ENCODE results near the gene SEMA3G.

Gene SEMA3G

DNA sequence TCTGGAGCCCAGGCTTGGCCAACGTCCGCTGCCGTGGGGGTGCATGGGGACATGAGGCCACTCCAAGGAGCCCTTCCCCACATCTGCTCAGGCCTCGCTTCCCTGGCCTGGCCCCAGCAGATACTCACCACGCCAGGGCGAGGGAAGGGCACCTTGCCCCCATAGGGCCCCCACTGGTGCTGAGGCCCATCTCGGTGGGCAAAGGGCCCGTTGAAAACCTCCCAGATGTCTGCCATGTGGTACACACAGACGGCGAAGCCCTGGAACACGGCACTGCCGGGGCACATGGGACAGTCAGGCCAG, 4.7 kb downstream of the SEMA3G start:
- no peaks in the 10 kb centered on the region for H3K27me3 ChIP-seq (ENCODE audit: insufficient read depth, low read length, poor library complexity, severe bottlenecking)
- no peak overlapping the region for H3K9ac ChIP-seq (ENCODE audit: low read depth, low read length, poor library complexity, severe bottlenecking)
- no peak overlapping the region for H2AFZ ChIP-seq (ENCODE audit: low read length)
- H3K4me3 ChIP-seq (ENCODE audit: low read length, poor library complexity, severe bottlenecking), result no peak overlapping the region
- peaks cover 12% of the 10 kb centered on the region for H3K4me1 ChIP-seq (ENCODE audit: insufficient read depth, low read length, poor library complexity, severe bottlenecking)
- H4K20me1 ChIP-seq (ENCODE audit: insufficient read depth, low read length, poor library complexity, severe bottlenecking), result no peaks in the 10 kb centered on the region
- no peaks in the 10 kb centered on the region for H3K9me2 ChIP-seq (replicated peaks; ENCODE audit: low read depth, low read length)
- no peaks in the 10 kb centered on the region for H3F3A ChIP-seq (ENCODE audit: low read depth)
- H3K79me2 ChIP-seq (ENCODE audit: insufficient read depth, low read length), result no peaks in the 10 kb centered on the region
- no peak overlapping the region for H3K4me2 ChIP-seq (ENCODE audit: low read depth, low read length, poor library complexity, severe bottlenecking)
- H3K9me3 ChIP-seq (ENCODE audit: insufficient read depth, low read depth, low read length), result no peaks in the 10 kb centered on the region
- H3K36me3 ChIP-seq (ENCODE audit: insufficient read depth, low read length), result no peaks in the 10 kb centered on the region
- TF ChIP-seq, protein P1, sequence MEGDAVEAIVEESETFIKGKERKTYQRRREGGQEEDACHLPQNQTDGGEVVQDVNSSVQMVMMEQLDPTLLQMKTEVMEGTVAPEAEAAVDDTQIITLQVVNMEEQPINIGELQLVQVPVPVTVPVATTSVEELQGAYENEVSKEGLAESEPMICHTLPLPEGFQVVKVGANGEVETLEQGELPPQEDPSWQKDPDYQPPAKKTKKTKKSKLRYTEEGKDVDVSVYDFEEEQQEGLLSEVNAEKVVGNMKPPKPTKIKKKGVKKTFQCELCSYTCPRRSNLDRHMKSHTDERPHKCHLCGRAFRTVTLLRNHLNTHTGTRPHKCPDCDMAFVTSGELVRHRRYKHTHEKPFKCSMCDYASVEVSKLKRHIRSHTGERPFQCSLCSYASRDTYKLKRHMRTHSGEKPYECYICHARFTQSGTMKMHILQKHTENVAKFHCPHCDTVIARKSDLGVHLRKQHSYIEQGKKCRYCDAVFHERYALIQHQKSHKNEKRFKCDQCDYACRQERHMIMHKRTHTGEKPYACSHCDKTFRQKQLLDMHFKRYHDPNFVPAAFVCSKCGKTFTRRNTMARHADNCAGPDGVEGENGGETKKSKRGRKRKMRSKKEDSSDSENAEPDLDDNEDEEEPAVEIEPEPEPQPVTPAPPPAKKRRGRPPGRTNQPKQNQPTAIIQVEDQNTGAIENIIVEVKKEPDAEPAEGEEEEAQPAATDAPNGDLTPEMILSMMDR (conservative IDR thresholded peaks at IDR 0.05; ENCODE audit: low read length), result no peak
- TF ChIP-seq EZH2phosphoT487 (IDR thresholded peaks at IDR 0.05; ENCODE audit: borderline replicate concordance), result no peak

DNA sequence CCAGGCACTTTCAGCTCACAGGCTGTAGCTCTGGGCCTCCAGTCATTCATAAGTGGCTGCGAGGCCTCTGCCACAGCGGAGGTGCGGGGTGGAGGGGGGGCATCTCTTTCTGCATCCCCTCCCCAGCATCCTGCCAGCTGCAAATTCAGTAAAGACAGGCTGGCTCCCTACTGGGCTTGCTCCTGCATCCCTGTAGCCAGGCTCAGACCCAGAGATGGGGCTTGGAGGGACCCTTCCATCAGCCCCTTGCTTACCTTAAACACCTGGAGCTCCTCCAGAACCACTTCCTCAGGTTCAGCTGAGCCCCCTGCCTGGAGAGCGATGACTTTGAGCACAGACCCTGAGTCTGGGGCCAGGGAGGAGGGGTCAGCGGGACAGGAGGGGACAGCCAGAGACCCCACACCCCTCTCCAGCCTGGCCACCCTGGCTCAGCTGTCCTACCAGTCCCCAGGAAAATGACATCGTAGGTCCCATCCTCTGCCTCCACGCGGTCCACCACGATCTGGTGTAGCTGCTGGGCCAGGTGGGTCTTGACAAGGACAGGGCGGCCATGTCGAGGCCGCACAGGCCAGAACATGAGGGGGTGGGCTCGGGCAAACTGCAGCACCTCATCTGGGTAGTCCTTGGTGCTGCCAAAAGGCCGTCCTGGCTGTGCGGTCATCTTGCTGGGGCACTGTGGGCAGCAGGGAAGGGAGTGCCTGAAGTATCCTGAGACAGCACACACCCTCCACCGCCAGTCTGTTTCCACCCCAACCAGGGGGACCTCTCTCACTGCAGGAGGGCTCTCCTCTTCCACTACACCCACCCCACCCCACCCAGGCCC, 5.3 kb downstream of the SEMA3G start:
- TF ChIP-seq, protein P1 (conservative IDR thresholded peaks at IDR 0.05; ENCODE audit: low read length), result no peak
- no peak for TF ChIP-seq EZH2phosphoT487 (IDR thresholded peaks at IDR 0.05; ENCODE audit: borderline replicate concordance)

GRCh38 chr3:52438579-52439425, 6.1 kb downstream of the SEMA3G start:
- Histone ChIP-seq H3K4me3 (ENCODE audit: low read length, poor library complexity, severe bottlenecking) (no peak overlapping the region), H2AFZ (ENCODE audit: low read length) (no peak overlapping the region), H4K20me1 (ENCODE audit: insufficient read depth, low read length, poor library complexity, severe bottlenecking) (no peaks in the 10 kb centered on the region), H3K4me1 (ENCODE audit: insufficient read depth, low read length, poor library complexity, severe bottlenecking) (no peaks in the 10 kb centered on the region), H3K36me3 (ENCODE audit: insufficient read depth, low read length) (no peaks in the 10 kb centered on the region), H3K9me3 (ENCODE audit: insufficient read depth, low read depth, low read length) (no peaks in the 10 kb centered on the region), H3K9me2 (replicated peaks; ENCODE audit: low read depth, low read length) (no peaks in the 10 kb centered on the region), H3K79me2 (ENCODE audit: insufficient read depth, low read length) (no peaks in the 10 kb centered on the region), H3K27me3 (ENCODE audit: insufficient read depth, low read length, poor library complexity, severe bottlenecking) (no peaks in the 10 kb centered on the region), H3K9ac (ENCODE audit: low read depth, low read length, poor library complexity, severe bottlenecking) (no peak overlapping the region), H3K4me2 (ENCODE audit: low read depth, low read length, poor library complexity, severe bottlenecking) (no peak overlapping the region), H3F3A (ENCODE audit: low read depth) (no peaks in the 10 kb centered on the region)
- no peak for TF ChIP-seq EZH2phosphoT487 (IDR thresholded peaks at IDR 0.05; ENCODE audit: borderline replicate concordance)
- TF ChIP-seq, protein P1 (conservative IDR thresholded peaks at IDR 0.05; ENCODE audit: low read length), result no peak

More for the DNA sequence above, 5.3 kb downstream of the SEMA3G start:
- Histone ChIP-seq H3K4me2 (ENCODE audit: low read depth, low read length, poor library complexity, severe bottlenecking) (no peak overlapping the region), H3K27me3 (ENCODE audit: insufficient read depth, low read length, poor library complexity, severe bottlenecking) (no peaks in the 10 kb centered on the region), H3K4me1 (ENCODE audit: insufficient read depth, low read length, poor library complexity, severe bottlenecking) (peaks cover 7% of the 10 kb centered on the region), H3K9me2 (replicated peaks; ENCODE audit: low read depth, low read length) (no peaks in the 10 kb centered on the region), H4K20me1 (ENCODE audit: insufficient read depth, low read length, poor library complexity, severe bottlenecking) (no peaks in the 10 kb centered on the region), H3K9me3 (ENCODE audit: insufficient read depth, low read depth, low read length) (no peaks in the 10 kb centered on the region), H3K79me2 (ENCODE audit: insufficient read depth, low read length) (no peaks in the 10 kb centered on the region), H3K9ac (ENCODE audit: low read depth, low read length, poor library complexity, severe bottlenecking) (no peak overlapping the region), H3K4me3 (ENCODE audit: low read length, poor library complexity, severe bottlenecking) (no peak overlapping the region), H2AFZ (ENCODE audit: low read length) (no peak overlapping the region), H3F3A (ENCODE audit: low read depth) (no peaks in the 10 kb centered on the region), H3K36me3 (ENCODE audit: insufficient read depth, low read length) (no peaks in the 10 kb centered on the region)

Data from Loucy (cell line).